ENCODE data around the gene ZNF451.
"Not testable (repeated sequence)": the region's sequence is repeated elsewhere in the genome, so short reads cannot be mapped to it uniquely, and the experiment has no call there.

DNA sequence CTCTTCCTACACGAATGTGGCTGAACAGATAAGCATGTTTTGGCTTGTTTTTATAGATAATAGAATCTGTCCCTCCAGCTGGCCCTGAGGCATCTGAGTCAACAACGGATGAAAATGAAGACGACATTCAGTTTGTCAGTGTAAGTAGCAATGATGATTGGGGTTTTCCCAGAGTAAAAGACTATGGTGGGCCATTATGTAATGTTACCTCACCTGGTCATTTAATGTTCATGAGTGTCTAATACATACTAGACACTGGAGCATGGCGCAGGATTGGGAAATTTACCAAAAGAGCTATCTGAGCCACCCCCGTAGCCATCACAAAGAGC, 42.8 kb upstream of the ZNF451 start:
- TF ChIP-seq, protein P1, sequence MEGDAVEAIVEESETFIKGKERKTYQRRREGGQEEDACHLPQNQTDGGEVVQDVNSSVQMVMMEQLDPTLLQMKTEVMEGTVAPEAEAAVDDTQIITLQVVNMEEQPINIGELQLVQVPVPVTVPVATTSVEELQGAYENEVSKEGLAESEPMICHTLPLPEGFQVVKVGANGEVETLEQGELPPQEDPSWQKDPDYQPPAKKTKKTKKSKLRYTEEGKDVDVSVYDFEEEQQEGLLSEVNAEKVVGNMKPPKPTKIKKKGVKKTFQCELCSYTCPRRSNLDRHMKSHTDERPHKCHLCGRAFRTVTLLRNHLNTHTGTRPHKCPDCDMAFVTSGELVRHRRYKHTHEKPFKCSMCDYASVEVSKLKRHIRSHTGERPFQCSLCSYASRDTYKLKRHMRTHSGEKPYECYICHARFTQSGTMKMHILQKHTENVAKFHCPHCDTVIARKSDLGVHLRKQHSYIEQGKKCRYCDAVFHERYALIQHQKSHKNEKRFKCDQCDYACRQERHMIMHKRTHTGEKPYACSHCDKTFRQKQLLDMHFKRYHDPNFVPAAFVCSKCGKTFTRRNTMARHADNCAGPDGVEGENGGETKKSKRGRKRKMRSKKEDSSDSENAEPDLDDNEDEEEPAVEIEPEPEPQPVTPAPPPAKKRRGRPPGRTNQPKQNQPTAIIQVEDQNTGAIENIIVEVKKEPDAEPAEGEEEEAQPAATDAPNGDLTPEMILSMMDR (IDR thresholded peaks at IDR 0.05; ENCODE audit: extremely low read depth in 1 of 2, insufficient read depth in 1 of 2, low read depth in 1 of 2, low read length in 2 of 2): not testable (repeated sequence)
- TF ChIP-seq POLR2A (IDR thresholded peaks at IDR 0.05; ENCODE audit: low read depth, low read length): not testable (repeated sequence)
- TF ChIP-seq, protein P2, sequence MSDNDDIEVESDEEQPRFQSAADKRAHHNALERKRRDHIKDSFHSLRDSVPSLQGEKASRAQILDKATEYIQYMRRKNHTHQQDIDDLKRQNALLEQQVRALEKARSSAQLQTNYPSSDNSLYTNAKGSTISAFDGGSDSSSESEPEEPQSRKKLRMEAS (IDR thresholded peaks at IDR 0.05; ENCODE audit: insufficient read depth, insufficient read length): not testable (repeated sequence)
